NCI-H2107 treated with DMSO at 0.1 percent for 48 hours (cell line): ENCODE data around the gene CENPP.

ENCODE experiments used
- DNase-seq: peaks from one replicate; lab custom pipeline; 2025; ENCODE audit not compliant: unreplicated experiment; lab: John Stamatoyannopoulos, UW

CENPP gene

GRCh38 chr9:92503156-92503555 is 177.4 kb downstream of the CENPP start:
- DNase-seq = no peak

- DNase-seq = no peak
Observed at GRCh38 chr9:92504881-92505280, 179.1 kb downstream of the CENPP start.

GRCh38 chr9:92506184-92506857 is 180.6 kb downstream of the CENPP start:
- DNase-seq = no peak

- no peak for DNase-seq
Observed at GRCh38 chr9:92507005-92507404, 181.3 kb downstream of the CENPP start.

- DNase-seq = no peak
Observed at GRCh38 chr9:92507496-92507895, 181.7 kb downstream of the CENPP start.

- no peak for DNase-seq
Observed at GRCh38 chr9:92508018-92508820, 182.5 kb downstream of the CENPP start.

- DNase-seq = no peak
Observed at GRCh38 chr9:92509050-92509449, 183.3 kb downstream of the CENPP start.

GRCh38 chr9:92510747-92511146 is 185.0 kb downstream of the CENPP start:
- DNase-seq = no peak

GRCh38 chr9:92512622-92513021 is 186.9 kb downstream of the CENPP start:
- no peak for DNase-seq

GRCh38 chr9:92513349-92513748 is 187.6 kb downstream of the CENPP start:
- DNase-seq = no peak

GRCh38 chr9:92514635-92515034 is 188.9 kb downstream of the CENPP start:
- no peak for DNase-seq

GRCh38 chr9:92516521-92516920 is 190.8 kb downstream of the CENPP start:
- DNase-seq = no peak

GRCh38 chr9:92517046-92517445 is 191.3 kb downstream of the CENPP start:
- no peak for DNase-seq

- no peak for DNase-seq
Observed at GRCh38 chr9:92518199-92518598, 192.4 kb downstream of the CENPP start.

GRCh38 chr9:92520837-92521236 is 195.1 kb downstream of the CENPP start:
- DNase-seq = no peak

- DNase-seq = peak; percentile 45
Observed at GRCh38 chr9:92522983-92523970, 197.5 kb downstream of the CENPP start.

GRCh38 chr9:92524881-92525280 is 199.1 kb downstream of the CENPP start:
- no peak for DNase-seq

- DNase-seq = no peak
Observed at GRCh38 chr9:92525306-92525705, 199.6 kb downstream of the CENPP start.

GRCh38 chr9:92527291-92527828 is 201.6 kb downstream of the CENPP start:
- no peak for DNase-seq

GRCh38 chr9:92527832-92528521 is 202.2 kb downstream of the CENPP start:
- DNase-seq = no peak

- DNase-seq = no peak
Observed at GRCh38 chr9:92528522-92528849, 202.7 kb downstream of the CENPP start.
